ENCODE data around the gene MAPKAPK2.
A peak's percentile ranks its signal among the peaks of the same experiment; 100 is the strongest.
"Not testable (repeated sequence)": the region's sequence is repeated elsewhere in the genome, so short reads cannot be mapped to it uniquely, and the experiment has no call there.

The MAPKAPK2 gene

DNA sequence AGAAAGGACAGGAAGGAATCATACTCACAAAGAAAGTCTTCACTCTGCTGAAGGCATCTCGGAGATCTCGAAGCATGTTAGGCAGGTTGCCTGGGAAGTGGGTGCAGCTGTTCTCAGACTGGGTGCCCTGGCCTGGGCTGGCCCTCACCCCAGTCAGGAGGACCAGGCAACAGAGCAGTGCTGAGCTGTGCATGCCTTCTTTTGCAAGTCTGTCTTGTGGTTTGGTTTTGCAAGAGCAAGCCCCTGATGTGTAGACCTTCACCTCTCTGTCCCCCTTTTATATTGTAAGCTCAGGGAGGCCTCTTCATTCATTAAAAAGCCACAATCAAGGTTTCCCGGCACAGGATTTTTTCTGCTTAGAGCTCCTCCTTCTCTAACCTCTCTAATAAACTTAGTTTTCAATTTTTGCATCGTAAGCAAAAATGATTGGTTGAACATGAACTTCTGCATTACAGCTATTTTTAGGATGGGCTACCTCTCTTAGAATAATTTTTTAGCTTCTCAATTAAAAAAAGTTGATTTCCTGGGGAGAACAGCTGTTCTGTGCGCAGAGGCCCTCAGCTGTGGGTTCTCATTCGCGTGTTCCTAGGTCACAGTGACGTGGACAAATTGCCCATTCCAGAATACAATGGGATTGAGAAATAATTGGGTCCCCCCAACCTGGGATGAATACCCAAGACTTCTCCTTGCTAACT is 87.7 kb downstream of the MAPKAPK2 start, which contains the start of gene IL10:
Gene IL10, minus strand, starts transcription at position 252 of the 695 bp plus-strand sequence. Its CDS starts 59 bp downstream, at position 193.
- peak within 1 kb of the TSS; percentile 53 for H3K27ac Mint-ChIP-seq
- no peaks in the 10 kb centered on the region for H3K36me3 Mint-ChIP-seq
- H3K27me3 Mint-ChIP-seq, result no peaks in the 10 kb centered on the region
- H3K4me3 Mint-ChIP-seq, result peak within 1 kb of the TSS; percentile 74
- H3K4me1 Mint-ChIP-seq, result peaks cover 60% of the 10 kb centered on the region
- H3K9me3 Mint-ChIP-seq, result no peaks in the 10 kb centered on the region

DNA sequence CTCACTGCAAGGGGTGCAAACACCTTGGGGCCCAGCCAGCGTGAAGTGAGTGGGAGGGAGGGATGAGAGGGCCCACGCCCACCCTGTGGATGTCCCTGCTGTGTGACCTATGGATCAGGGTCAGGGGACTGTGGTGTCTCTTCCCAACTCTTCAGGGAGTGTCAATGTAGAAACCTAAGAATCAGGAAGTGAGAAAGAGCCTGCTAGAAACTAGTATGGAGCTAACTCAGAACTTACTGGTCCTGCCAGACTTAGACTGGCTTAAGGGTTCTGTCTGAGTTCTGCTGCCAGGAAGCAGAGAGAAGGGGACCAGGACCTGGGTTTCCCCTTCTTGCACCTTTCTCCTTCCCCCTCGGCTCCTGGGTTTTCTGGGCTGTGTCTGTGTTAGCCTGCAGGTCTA is 89.4 kb downstream of the MAPKAPK2 start:
- Mint-ChIP-seq H3K27me3 (no peaks in the 10 kb centered on the region), H3K4me3 (no peak overlapping the region), H3K36me3 (no peaks in the 10 kb centered on the region), H3K4me1 (peaks cover 48% of the 10 kb centered on the region), H3K27ac (no peak overlapping the region), H3K9me3 (no peaks in the 10 kb centered on the region)

DNA sequence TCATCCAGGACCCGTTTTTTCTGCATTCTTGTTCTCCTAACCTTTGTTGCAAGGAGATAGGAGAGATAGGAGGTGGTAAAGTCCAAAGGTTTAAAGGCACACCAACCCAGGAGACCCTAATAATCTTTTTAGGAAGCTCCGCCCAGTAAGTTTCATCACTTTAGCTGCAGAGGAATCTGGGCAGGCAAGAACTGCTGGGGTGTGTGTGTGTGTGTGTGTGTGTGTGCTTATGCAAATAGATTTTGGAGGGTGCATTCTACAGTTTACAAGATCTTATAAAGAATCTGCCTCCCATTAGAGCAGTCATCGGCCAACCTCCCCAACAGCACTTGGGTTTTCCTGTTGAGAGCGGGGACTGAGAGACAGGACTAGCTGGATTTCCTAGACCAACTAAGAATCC is 91.5 kb downstream of the MAPKAPK2 start:
- no peaks in the 10 kb centered on the region for H3K36me3 Mint-ChIP-seq
- no peaks in the 10 kb centered on the region for H3K27me3 Mint-ChIP-seq
- peaks cover 27% of the 10 kb centered on the region for H3K4me1 Mint-ChIP-seq
- no peaks in the 10 kb centered on the region for H3K9me3 Mint-ChIP-seq
- no peak overlapping the region for H3K4me3 Mint-ChIP-seq
- no peak overlapping the region for H3K27ac Mint-ChIP-seq

GRCh38 chr1:206778031-206778430 is 93.3 kb downstream of the MAPKAPK2 start:
- peaks cover 23% of the 10 kb centered on the region for H3K4me1 Mint-ChIP-seq
- H3K4me3 Mint-ChIP-seq, result no peak overlapping the region
- no peaks in the 10 kb centered on the region for H3K36me3 Mint-ChIP-seq
- no peaks in the 10 kb centered on the region for H3K9me3 Mint-ChIP-seq
- no peaks in the 10 kb centered on the region for H3K27me3 Mint-ChIP-seq
- no peak overlapping the region for H3K27ac Mint-ChIP-seq

GRCh38 chr1:206778911-206779310 is 94.2 kb downstream of the MAPKAPK2 start:
- not testable (repeated sequence) for H3K4me3 Mint-ChIP-seq, H3K27ac Mint-ChIP-seq, H3K27me3 Mint-ChIP-seq, H3K9me3 Mint-ChIP-seq, H3K36me3 Mint-ChIP-seq
- H3K4me1 Mint-ChIP-seq, result peaks cover 24% of the 10 kb centered on the region

GRCh38 chr1:206779638-206780037 is 94.9 kb downstream of the MAPKAPK2 start:
- peaks cover 29% of the 10 kb centered on the region for H3K4me1 Mint-ChIP-seq
- H3K9me3 Mint-ChIP-seq, result no peaks in the 10 kb centered on the region
- no peak overlapping the region for H3K27ac Mint-ChIP-seq
- H3K27me3 Mint-ChIP-seq, result no peaks in the 10 kb centered on the region
- no peak overlapping the region for H3K4me3 Mint-ChIP-seq
- H3K36me3 Mint-ChIP-seq, result no peaks in the 10 kb centered on the region

DNA sequence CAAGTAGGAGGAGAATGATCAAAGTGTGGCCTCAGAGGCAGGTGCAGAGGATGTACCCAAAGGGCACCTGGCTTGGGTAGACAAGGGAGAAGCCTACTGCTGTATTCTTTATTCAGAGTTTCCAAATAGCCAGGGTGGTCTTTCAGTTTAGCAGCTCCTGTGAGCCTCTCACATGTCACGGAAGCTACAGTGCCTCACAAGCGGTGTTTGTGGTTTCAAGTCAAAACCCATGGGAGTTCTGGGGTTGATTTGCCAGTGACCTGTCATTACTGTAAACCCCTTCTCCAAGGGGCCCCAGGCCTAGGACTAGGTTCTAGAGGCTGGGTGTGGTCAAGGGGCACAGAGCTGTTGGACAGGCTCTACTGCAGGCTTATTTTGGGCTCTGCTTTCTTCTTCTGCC is 97.7 kb downstream of the MAPKAPK2 start:
- H3K9me3 Mint-ChIP-seq, result no peaks in the 10 kb centered on the region
- no peak overlapping the region for H3K4me3 Mint-ChIP-seq
- peaks cover 57% of the 10 kb centered on the region for H3K4me1 Mint-ChIP-seq
- H3K27me3 Mint-ChIP-seq, result no peaks in the 10 kb centered on the region
- H3K36me3 Mint-ChIP-seq, result no peaks in the 10 kb centered on the region
- no peak overlapping the region for H3K27ac Mint-ChIP-seq

DNA sequence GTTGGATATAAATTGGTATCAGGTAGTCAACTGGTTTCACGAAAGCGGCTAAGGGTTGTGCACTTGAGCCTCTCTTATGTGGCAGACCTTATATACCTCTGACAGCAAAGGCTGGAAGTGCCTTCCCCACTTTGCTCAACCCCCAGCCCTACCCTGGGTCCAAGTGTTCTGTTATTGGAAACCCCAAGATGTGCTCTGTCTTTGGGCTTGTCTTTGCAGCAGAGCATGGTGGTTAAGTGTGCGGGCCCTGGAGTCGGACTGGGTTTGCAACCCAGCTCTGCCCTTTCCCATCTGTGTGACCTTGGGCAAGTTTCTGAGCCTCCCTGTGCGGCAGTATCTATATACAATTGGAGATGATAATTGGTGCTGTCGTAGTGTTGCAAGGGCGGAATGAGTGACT is 98.8 kb downstream of the MAPKAPK2 start:
- Mint-ChIP-seq H3K27me3 (no peaks in the 10 kb centered on the region), H3K4me1 (peaks cover 65% of the 10 kb centered on the region), H3K36me3 (no peaks in the 10 kb centered on the region), H3K9me3 (no peaks in the 10 kb centered on the region), H3K27ac (no peak overlapping the region), H3K4me3 (no peak overlapping the region)
